A673 (cell line): Measurements from ENCODE around the gene ATG12.

ENCODE experiments used
- CTCF ChIP-seq: fragments of 300-800, 200-600 bp; sonication (generic); conservative IDR thresholded peaks from 2 replicates; pipeline ENCODE4 v1.5.1; 2017; ENCODE audit warnings: low read depth, mild to moderate bottlenecking, antibody characterized with exemption, low read length, moderate library complexity, mixed read lengths
- EZH2 ChIP-seq: fragments of 200-600 bp; sonication (generic); IDR thresholded peaks from 2 replicates; pipeline ENCODE4 v1.6.1; 2017; ENCODE audit warnings: borderline replicate concordance, low read depth, mild to moderate bottlenecking, mixed read lengths, antibody characterized with exemption, low read length; ENCODE audit not compliant: poor library complexity, severe bottlenecking

- TF ChIP-seq CTCF (no peak), EZH2 (no peak)
These were observed 55.8 kb downstream of the ATG12 start for GRCh38 chr5:115785381-115786065.
